Measurements from ENCODE around the gene STK39. TPM values are rescaled to one million over a fixed set of nuclear protein-coding genes. Genes with fewer than 3 reads are reported as not detected.

The STK39 gene
- total RNA-seq, 1 experiment from 2014 or later = 2.9 TPM

GRCh38 chr2:167940734-167941507, 306.5 kb downstream of the STK39 start:
- Histone ChIP-seq H3K4me1 (no peaks in the 10 kb centered on the region), H3K27me3 (replicated peaks; ENCODE audit: control insufficient read depth, insufficient read depth, low read length) (no peaks in the 10 kb centered on the region; the same call in 1 of the 2 replicates), H3K4me3 (ENCODE audit: low read depth, low read length) (no peak overlapping the region), H3K36me3 (ENCODE audit: control insufficient read depth, insufficient read depth, low read length) (no peaks in the 10 kb centered on the region), H3K9me3 (no peaks in the 10 kb centered on the region)
- no peaks in the 10 kb centered on the region for H3K4me1 Mint-ChIP-seq (ENCODE audit: low read depth, unreplicated experiment)
- H3K27me3 Mint-ChIP-seq (ENCODE audit: insufficient read depth, unreplicated experiment) = peaks cover 15% of the 10 kb centered on the region
- intact Hi-C loops (cut with micrococcal nuclease; ENCODE audit: unreplicated experiment) = no loop called here
- TF ChIP-seq CTCF (IDR thresholded peaks at IDR 0.05; ENCODE audit: insufficient read depth in 1 of 2, low read depth in 1 of 2, low read length in 1 of 2, severe bottlenecking in 1 of 2, unreplicated experiment in 1 of 2) = no peak
- H3K36me3 Mint-ChIP-seq (ENCODE audit: insufficient read depth, unreplicated experiment) = no peaks in the 10 kb centered on the region
- CTCF ChIA-PET = interaction anchor here (0.6 kb wide), 1 partner anchor 296 kb away, joined by 5 read pairs; no protein-coding TSS in a partner anchor
- no peak for DNase-seq
- POLR2A ChIA-PET = no interaction called here
- no peaks in the 10 kb centered on the region for H3K9me3 Mint-ChIP-seq (ENCODE audit: unreplicated experiment)
- BruUV-seq (replicated peaks) = no TSS peak
- no peak overlapping the region for H3K27ac Mint-ChIP-seq (ENCODE audit: unreplicated experiment)
- no peak overlapping the region for H3K4me3 Mint-ChIP-seq (ENCODE audit: unreplicated experiment)

- DNase-seq = no peak
- no peaks in the 10 kb centered on the region for H3K36me3 ChIP-seq (ENCODE audit: control insufficient read depth, insufficient read depth, low read length)
- no peak overlapping the region for H3K4me3 ChIP-seq (ENCODE audit: low read depth, low read length)
- no peaks in the 10 kb centered on the region for H3K9me3 ChIP-seq
- Mint-ChIP-seq H3K4me1 (ENCODE audit: low read depth, unreplicated experiment) (no peaks in the 10 kb centered on the region), H3K36me3 (ENCODE audit: insufficient read depth, unreplicated experiment) (no peaks in the 10 kb centered on the region), H3K9me3 (ENCODE audit: unreplicated experiment) (no peaks in the 10 kb centered on the region), H3K27ac (ENCODE audit: unreplicated experiment) (no peak overlapping the region), H3K27me3 (ENCODE audit: insufficient read depth, unreplicated experiment) (peaks cover 15% of the 10 kb centered on the region), H3K4me3 (ENCODE audit: unreplicated experiment) (no peak overlapping the region)
- ChIA-PET CTCF (no interaction called here), POLR2A (no interaction called here)
- TF ChIP-seq CTCF (IDR thresholded peaks at IDR 0.05; ENCODE audit: insufficient read depth in 1 of 2, low read depth in 1 of 2, low read length in 1 of 2, severe bottlenecking in 1 of 2, unreplicated experiment in 1 of 2) = no peak
- no peaks in the 10 kb centered on the region; the same call in 1 of the 2 replicates for H3K27me3 ChIP-seq (replicated peaks; ENCODE audit: control insufficient read depth, insufficient read depth, low read length)
- intact Hi-C loops (cut with micrococcal nuclease; ENCODE audit: unreplicated experiment) = no loop called here
- no peaks in the 10 kb centered on the region for H3K4me1 ChIP-seq
- BruUV-seq (replicated peaks) = no TSS peak
These were observed 307.1 kb downstream of the STK39 start for GRCh38 chr2:167940346-167940725.

GRCh38 chr2:167939514-167940345, 307.7 kb downstream of the STK39 start:
- no TSS peak for BruUV-seq (replicated peaks)
- intact Hi-C loops (cut with micrococcal nuclease; ENCODE audit: unreplicated experiment) = no loop called here
- no peak for DNase-seq
- no peaks in the 10 kb centered on the region for H3K4me1 Mint-ChIP-seq (ENCODE audit: low read depth, unreplicated experiment)
- Histone ChIP-seq H3K27me3 (replicated peaks; ENCODE audit: control insufficient read depth, insufficient read depth, low read length) (no peaks in the 10 kb centered on the region; the same call in 1 of the 2 replicates), H3K4me3 (ENCODE audit: low read depth, low read length) (no peak overlapping the region), H3K9me3 (no peaks in the 10 kb centered on the region), H3K4me1 (no peaks in the 10 kb centered on the region), H3K36me3 (ENCODE audit: control insufficient read depth, insufficient read depth, low read length) (no peaks in the 10 kb centered on the region)
- peaks cover 15% of the 10 kb centered on the region for H3K27me3 Mint-ChIP-seq (ENCODE audit: insufficient read depth, unreplicated experiment)
- CTCF ChIA-PET = no interaction called here
- no peaks in the 10 kb centered on the region for H3K36me3 Mint-ChIP-seq (ENCODE audit: insufficient read depth, unreplicated experiment)
- no peak for TF ChIP-seq CTCF (IDR thresholded peaks at IDR 0.05; ENCODE audit: insufficient read depth in 1 of 2, low read depth in 1 of 2, low read length in 1 of 2, severe bottlenecking in 1 of 2, unreplicated experiment in 1 of 2)
- no peak overlapping the region for H3K4me3 Mint-ChIP-seq (ENCODE audit: unreplicated experiment)
- POLR2A ChIA-PET = no interaction called here
- H3K27ac Mint-ChIP-seq (ENCODE audit: unreplicated experiment) = no peak overlapping the region
- no peaks in the 10 kb centered on the region for H3K9me3 Mint-ChIP-seq (ENCODE audit: unreplicated experiment)

All from Caco-2 (cell line).